Activated naive CD4-positive, alpha-beta T cell treated with anti-CD3 and anti-CD28 coated beads, Interleukin-2, amount 50 U/mL, for 24 hours (primary cell): ENCODE measurements around the gene HIPK2.
"Not testable (repeated sequence)": the region's sequence is repeated elsewhere in the genome, so short reads cannot be mapped to it uniquely, and the experiment has no call there.

Experiments used
- H3K27ac Mint-ChIP-seq: one replicate; pipeline ENCODE4 v1.8.0; 2021; ENCODE audit warnings: mild to moderate bottlenecking, mixed read lengths
- H3K27me3 Mint-ChIP-seq: one replicate; pipeline ENCODE4 v1.8.0; 2021; ENCODE audit warnings: mixed read lengths
- H3K36me3 Mint-ChIP-seq: one replicate; pipeline ENCODE4 v1.8.0; 2021; ENCODE audit warnings: mixed read lengths
- H3K4me1 Mint-ChIP-seq: one replicate; pipeline ENCODE4 v1.8.0; 2021; ENCODE audit warnings: mixed read lengths
- H3K4me3 Mint-ChIP-seq: one replicate; pipeline ENCODE4 v1.8.0; 2021; ENCODE audit warnings: mild to moderate bottlenecking, mixed read lengths
- H3K9me3 Mint-ChIP-seq: one replicate; pipeline ENCODE4 v1.8.0; 2021; ENCODE audit warnings: mixed read lengths

HIPK2 gene

DNA sequence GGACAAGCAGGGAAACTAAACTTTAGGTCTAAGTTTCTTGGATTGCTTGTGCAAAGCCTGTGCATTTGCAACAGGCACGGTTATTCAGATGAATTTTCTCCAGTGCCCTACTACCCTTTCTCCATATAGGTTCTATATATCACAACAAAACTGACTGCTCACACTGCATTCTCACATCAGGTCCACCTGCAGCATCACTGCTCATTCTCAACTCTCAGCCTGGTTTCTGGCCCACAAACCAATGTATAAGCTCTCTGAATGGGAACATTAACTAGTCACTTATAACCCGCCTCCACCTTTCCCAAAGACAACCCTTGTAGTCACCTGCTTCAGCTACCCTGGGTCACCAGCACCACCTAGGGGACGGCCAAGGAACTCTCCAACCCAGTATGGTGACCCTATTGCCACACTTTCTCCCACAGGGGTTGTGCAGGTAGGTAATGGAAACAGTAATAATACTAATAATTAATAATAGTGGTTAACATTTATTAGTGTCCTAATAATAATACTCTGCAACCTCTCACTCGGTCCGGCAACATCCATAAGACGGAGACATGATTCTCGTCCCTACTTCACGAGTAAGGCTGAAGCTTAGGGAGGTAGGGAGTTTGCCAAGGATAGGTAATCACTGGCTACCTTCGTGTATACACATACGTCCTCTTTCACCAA is 157.0 kb downstream of the HIPK2 start:
- H3K27me3 Mint-ChIP-seq = no peaks in the 10 kb centered on the region
- H3K27ac Mint-ChIP-seq = no peak overlapping the region
- peaks cover 28% of the 10 kb centered on the region for H3K4me1 Mint-ChIP-seq
- H3K9me3 Mint-ChIP-seq = peaks cover 4% of the 10 kb centered on the region
- no peak overlapping the region for H3K4me3 Mint-ChIP-seq
- peaks cover 22% of the 10 kb centered on the region for H3K36me3 Mint-ChIP-seq

GRCh38 chr7:139619367-139619657 is 158.5 kb downstream of the HIPK2 start:
- H3K9me3 Mint-ChIP-seq = peaks cover 1% of the 10 kb centered on the region
- no peak overlapping the region for H3K27ac Mint-ChIP-seq
- H3K36me3 Mint-ChIP-seq = peaks cover 15% of the 10 kb centered on the region
- peaks cover 14% of the 10 kb centered on the region for H3K4me1 Mint-ChIP-seq
- H3K4me3 Mint-ChIP-seq = no peak overlapping the region
- no peaks in the 10 kb centered on the region for H3K27me3 Mint-ChIP-seq

- H3K27ac Mint-ChIP-seq = no peak overlapping the region
- peaks cover 8% of the 10 kb centered on the region for H3K4me1 Mint-ChIP-seq
- peaks cover 16% of the 10 kb centered on the region for H3K36me3 Mint-ChIP-seq
- no peaks in the 10 kb centered on the region for H3K9me3 Mint-ChIP-seq
- H3K27me3 Mint-ChIP-seq = no peaks in the 10 kb centered on the region
- no peak overlapping the region for H3K4me3 Mint-ChIP-seq
Observed at GRCh38 chr7:139618482-139619366, 159.1 kb downstream of the HIPK2 start.

- Mint-ChIP-seq H3K4me3 (no peak overlapping the region), H3K27me3 (no peaks in the 10 kb centered on the region), H3K27ac (no peak overlapping the region), H3K9me3 (no peaks in the 10 kb centered on the region), H3K36me3 (peaks cover 23% of the 10 kb centered on the region), H3K4me1 (peaks cover 6% of the 10 kb centered on the region)
Observed at GRCh38 chr7:139617074-139617473, 160.7 kb downstream of the HIPK2 start.

DNA sequence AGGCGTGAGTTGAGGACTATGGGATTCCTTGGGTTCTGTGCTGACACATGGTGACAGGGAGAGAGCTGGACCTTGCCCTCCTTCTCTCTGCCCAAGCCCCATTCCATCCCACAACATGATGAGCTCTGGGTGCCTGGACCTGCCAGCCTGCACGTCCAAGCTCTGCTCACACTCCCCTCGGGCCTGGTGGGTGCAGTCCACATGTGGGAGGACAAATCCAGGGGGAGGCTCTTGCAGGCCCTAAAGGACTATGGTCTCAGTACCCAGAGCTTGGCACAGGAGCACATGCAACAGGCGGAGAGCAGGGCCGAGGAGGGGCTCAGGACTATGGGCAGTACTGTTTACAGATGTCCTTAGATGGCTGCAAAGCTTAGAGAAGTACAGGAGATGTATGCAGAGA is 162.9 kb downstream of the HIPK2 start:
- H3K4me1 Mint-ChIP-seq = no peaks in the 10 kb centered on the region
- H3K9me3 Mint-ChIP-seq = no peaks in the 10 kb centered on the region
- H3K36me3 Mint-ChIP-seq = peaks cover 27% of the 10 kb centered on the region

GRCh38 chr7:139613971-139614411 is 163.8 kb downstream of the HIPK2 start:
- H3K9me3 Mint-ChIP-seq = no peaks in the 10 kb centered on the region
- no peak overlapping the region for H3K27ac Mint-ChIP-seq
- H3K36me3 Mint-ChIP-seq = peaks cover 29% of the 10 kb centered on the region
- H3K27me3 Mint-ChIP-seq = no peaks in the 10 kb centered on the region
- no peaks in the 10 kb centered on the region for H3K4me1 Mint-ChIP-seq
- H3K4me3 Mint-ChIP-seq = no peak overlapping the region

More for the DNA sequence above, 162.9 kb downstream of the HIPK2 start:
- no peak overlapping the region for H3K4me3 Mint-ChIP-seq
- H3K27me3 Mint-ChIP-seq = no peaks in the 10 kb centered on the region
- H3K27ac Mint-ChIP-seq = no peak overlapping the region

DNA sequence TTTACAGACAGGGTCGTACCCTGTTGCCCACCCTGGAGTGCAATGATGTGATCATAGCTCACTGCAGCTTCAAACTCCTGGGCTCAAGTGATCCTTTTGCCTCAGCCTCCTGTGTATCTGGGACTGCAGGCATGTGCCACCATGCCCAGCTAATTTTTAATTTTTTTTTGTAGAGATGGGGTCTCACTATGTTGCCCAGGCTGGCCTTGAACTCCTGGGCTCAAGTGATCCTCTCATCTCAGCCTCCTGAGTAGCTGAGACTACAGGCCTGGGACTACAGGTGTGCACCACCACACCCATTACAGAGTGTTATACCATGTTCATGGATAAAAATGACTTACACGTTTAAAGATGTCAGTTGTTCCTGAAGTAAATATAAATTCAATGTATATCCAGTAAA is 166.2 kb downstream of the HIPK2 start:
- not testable (repeated sequence) for H3K27me3 Mint-ChIP-seq, H3K27ac Mint-ChIP-seq, H3K4me1 Mint-ChIP-seq, H3K9me3 Mint-ChIP-seq, H3K4me3 Mint-ChIP-seq
- peaks cover 36% of the 10 kb centered on the region for H3K36me3 Mint-ChIP-seq

DNA sequence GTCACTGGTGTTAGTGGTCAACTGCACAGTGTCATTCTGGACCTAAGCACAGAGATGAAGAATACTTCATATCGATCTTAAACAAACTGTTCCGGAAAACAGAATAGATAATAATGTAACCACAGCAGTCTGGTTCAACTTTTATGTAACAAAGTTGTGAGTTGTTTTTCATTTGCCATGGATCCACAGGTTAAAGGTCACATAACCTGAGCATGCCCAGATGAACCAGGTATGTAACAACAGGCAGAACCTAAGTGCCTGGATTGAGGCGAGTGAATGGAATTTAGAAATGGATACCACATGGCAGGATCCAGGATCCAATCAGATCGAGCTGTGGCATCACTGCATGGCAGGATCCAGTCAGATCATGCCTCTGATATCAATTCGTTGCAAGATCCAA is 167.2 kb downstream of the HIPK2 start:
- no peaks in the 10 kb centered on the region for H3K27me3 Mint-ChIP-seq
- H3K9me3 Mint-ChIP-seq = no peaks in the 10 kb centered on the region
- no peak overlapping the region for H3K4me3 Mint-ChIP-seq
- H3K36me3 Mint-ChIP-seq = peaks cover 34% of the 10 kb centered on the region
- H3K27ac Mint-ChIP-seq = no peak overlapping the region
- H3K4me1 Mint-ChIP-seq = no peaks in the 10 kb centered on the region

DNA sequence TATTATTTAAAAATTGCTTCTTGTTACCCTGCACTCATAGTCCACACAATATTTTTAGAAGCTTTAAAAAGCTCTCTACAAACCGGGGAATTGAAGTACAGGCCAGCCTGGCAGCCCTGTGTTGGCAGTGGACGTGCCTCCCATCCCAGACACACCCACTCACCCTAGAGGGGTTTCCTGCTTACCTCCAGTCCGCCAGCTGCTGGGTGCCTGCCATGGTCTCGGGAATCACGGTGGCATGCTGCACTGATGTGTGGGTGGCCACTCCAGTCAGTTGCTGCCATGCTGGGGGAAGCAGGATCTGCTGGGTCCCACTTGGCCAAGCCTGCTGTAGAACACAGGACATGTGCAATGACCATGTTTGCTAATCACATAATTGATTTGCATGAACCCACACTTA is 173.9 kb downstream of the HIPK2 start:
- no peak overlapping the region for H3K4me3 Mint-ChIP-seq
- H3K4me1 Mint-ChIP-seq = no peaks in the 10 kb centered on the region
- no peaks in the 10 kb centered on the region for H3K27me3 Mint-ChIP-seq
- no peaks in the 10 kb centered on the region for H3K9me3 Mint-ChIP-seq
- H3K27ac Mint-ChIP-seq = no peak overlapping the region
- H3K36me3 Mint-ChIP-seq = peaks cover 17% of the 10 kb centered on the region

DNA sequence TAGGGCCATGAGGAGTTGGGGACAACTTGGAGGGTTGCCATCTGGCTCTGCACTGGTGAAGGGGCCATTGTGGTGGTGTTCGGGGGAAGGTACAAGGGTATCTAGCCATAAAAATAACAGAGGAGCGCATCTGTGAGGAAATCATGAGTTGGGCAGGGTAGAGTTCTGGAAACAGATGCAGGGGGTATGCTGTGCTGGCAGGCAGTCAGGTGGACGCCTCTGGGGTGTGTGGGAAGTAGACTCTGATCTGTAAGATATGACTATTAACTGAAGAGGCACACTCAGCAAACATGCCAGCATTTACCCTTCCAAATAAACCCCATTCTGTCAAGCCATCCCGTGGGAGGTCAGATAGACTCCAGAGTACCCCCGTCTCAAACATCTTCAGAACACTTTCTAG is 174.5 kb downstream of the HIPK2 start:
- no peaks in the 10 kb centered on the region for H3K9me3 Mint-ChIP-seq
- no peak overlapping the region for H3K27ac Mint-ChIP-seq
- no peaks in the 10 kb centered on the region for H3K4me1 Mint-ChIP-seq
- no peaks in the 10 kb centered on the region for H3K27me3 Mint-ChIP-seq
- peaks cover 15% of the 10 kb centered on the region for H3K36me3 Mint-ChIP-seq
- H3K4me3 Mint-ChIP-seq = no peak overlapping the region

DNA sequence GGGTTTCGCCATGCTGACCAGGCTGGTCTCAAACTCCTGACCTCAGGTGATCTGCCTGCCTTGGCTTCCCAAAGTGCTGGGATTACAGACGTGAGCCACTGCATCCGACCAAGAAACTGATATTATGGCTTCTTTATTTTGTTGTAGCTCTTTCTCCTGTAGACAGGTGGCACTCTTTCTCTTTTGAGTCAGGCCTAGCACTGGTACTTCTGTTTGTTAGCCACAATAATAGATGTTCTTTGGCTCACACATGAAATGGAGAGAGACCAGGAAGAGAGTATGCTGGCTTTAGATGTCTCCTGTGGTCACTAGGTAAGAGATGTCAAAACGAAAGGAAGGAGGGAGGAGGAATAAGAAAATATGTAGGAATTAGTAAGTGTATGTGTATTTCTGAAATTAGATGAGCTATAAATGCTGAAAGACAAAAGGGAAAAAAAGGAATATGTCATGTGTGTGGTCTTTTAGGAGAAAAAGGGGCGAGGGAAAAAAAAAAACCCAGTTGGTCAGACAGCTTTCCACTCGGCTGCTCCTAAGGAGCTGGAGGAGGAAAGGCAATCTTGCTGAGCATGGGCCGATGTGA is 175.6 kb downstream of the HIPK2 start:
- Mint-ChIP-seq H3K36me3 (peaks cover 12% of the 10 kb centered on the region), H3K4me1 (no peaks in the 10 kb centered on the region), H3K4me3 (no peak overlapping the region), H3K27ac (no peak overlapping the region), H3K9me3 (no peaks in the 10 kb centered on the region), H3K27me3 (no peaks in the 10 kb centered on the region)

DNA sequence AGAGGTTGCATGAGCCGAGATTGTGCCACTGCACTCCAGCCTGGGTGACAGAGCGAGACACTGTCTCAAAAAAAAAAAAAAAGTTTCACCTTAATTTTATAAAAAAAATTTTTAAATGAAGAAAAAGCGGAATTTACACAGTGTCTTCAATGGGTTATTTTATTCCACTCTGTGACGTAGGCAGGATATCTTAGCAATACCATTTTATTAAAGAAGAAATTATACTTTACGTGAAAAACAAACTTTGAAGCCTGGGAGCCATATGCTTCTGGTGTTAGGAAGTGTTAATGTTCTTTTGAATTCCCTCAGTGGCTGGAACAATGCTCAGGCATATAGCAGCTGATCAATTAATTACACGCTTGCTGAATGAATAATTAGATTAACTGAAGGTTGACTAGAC is 176.6 kb downstream of the HIPK2 start:
- Mint-ChIP-seq H3K36me3 (peaks cover 6% of the 10 kb centered on the region), H3K9me3 (no peaks in the 10 kb centered on the region), H3K27me3 (no peaks in the 10 kb centered on the region), H3K4me3 (no peak overlapping the region), H3K27ac (no peak overlapping the region), H3K4me1 (no peaks in the 10 kb centered on the region)

- Mint-ChIP-seq H3K36me3 (peaks cover 9% of the 10 kb centered on the region), H3K27ac (no peak overlapping the region), H3K9me3 (no peaks in the 10 kb centered on the region), H3K4me3 (no peak overlapping the region), H3K4me1 (no peaks in the 10 kb centered on the region), H3K27me3 (no peaks in the 10 kb centered on the region)
Observed at GRCh38 chr7:139600306-139600705, 177.5 kb downstream of the HIPK2 start.

- H3K27me3 Mint-ChIP-seq = no peaks in the 10 kb centered on the region
- H3K36me3 Mint-ChIP-seq = peaks cover 12% of the 10 kb centered on the region
- H3K4me1 Mint-ChIP-seq = no peaks in the 10 kb centered on the region
- no peak overlapping the region for H3K27ac Mint-ChIP-seq
- no peak overlapping the region for H3K4me3 Mint-ChIP-seq
- H3K9me3 Mint-ChIP-seq = no peaks in the 10 kb centered on the region
Observed at GRCh38 chr7:139598642-139599041, 179.2 kb downstream of the HIPK2 start.

DNA sequence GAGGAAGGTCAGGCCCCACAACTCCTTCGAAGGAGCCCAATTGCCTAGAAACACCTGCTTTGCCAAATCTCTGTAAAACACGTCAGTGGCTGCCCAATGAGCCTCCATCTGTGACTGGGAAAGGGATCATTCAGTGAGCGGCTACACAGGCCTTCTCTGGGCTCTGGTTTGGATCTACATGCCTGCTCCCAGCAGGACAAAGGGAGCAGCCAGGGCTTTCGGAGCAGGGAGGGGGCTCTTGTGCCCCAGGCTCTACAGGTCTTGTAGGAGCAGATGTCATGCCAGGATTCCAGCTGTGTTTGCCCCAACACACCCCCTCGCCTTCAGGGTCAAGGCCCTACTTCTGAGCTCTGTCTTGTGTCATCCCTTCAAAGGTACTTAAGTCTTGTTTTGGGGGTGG is 180.8 kb downstream of the HIPK2 start:
- Mint-ChIP-seq H3K27me3 (no peaks in the 10 kb centered on the region), H3K27ac (no peak overlapping the region), H3K4me3 (no peak overlapping the region), H3K4me1 (no peaks in the 10 kb centered on the region), H3K36me3 (peaks cover 14% of the 10 kb centered on the region), H3K9me3 (no peaks in the 10 kb centered on the region)

- Mint-ChIP-seq H3K9me3 (no peaks in the 10 kb centered on the region), H3K36me3 (peaks cover 14% of the 10 kb centered on the region), H3K27me3 (no peaks in the 10 kb centered on the region), H3K4me3 (no peak overlapping the region), H3K27ac (no peak overlapping the region), H3K4me1 (no peaks in the 10 kb centered on the region)
Observed at GRCh38 chr7:139596626-139597025, 181.2 kb downstream of the HIPK2 start.
